ENCODE data around the gene SPG11. TPM values are rescaled to one million over a fixed set of nuclear protein-coding genes. Genes with fewer than 3 reads are reported as not detected.

Gene SPG11
- total and polyA plus RNA-seq, 10 of the 15 experiments (the other 5 are each of a cell fraction or from before 2014, with no cell fraction given) = 22.1 to 85.1 (median 47.2) TPM

- TF ChIP-seq CUX1 (IDR thresholded peaks at IDR 0.05; ENCODE audit: insufficient replicate concordance, low read depth, low read length) (no peak), RBBP5 (conservative IDR thresholded peaks at IDR 0.05) (no peak), GATAD2B (conservative IDR thresholded peaks at IDR 0.05; ENCODE audit: low read depth) (no peak), TCF7 (IDR thresholded peaks at IDR 0.05; ENCODE audit: borderline replicate concordance) (no peak), SUPT20H (IDR thresholded peaks at IDR 0.05; ENCODE audit: borderline replicate concordance, control insufficient read depth, low read depth, low read length) (no peak), MTA2 (IDR thresholded peaks at IDR 0.05; ENCODE audit: low read depth) (no peak), ZBTB33 (IDR thresholded peaks at IDR 0.05) (no peak), ASH2L (IDR thresholded peaks at IDR 0.05; ENCODE audit: borderline replicate concordance, low read depth) (no peak), E2F4 (IDR thresholded peaks at IDR 0.05; ENCODE audit: low read depth, low read length) (no peak), SP1 (IDR thresholded peaks at IDR 0.05; ENCODE audit: low read depth, low read length) (no peak), CBX3 (IDR thresholded peaks at IDR 0.05; ENCODE audit: borderline replicate concordance, low read depth) (no peak)
These were observed 74.9 kb downstream of the SPG11 start (continued) for GRCh38 chr15:44588541-44588940.
